Measurements from ENCODE around the gene KEAP1. TPM values are rescaled to one million over a fixed set of nuclear protein-coding genes. Genes with fewer than 3 reads are reported as not detected.
"Not testable (repeated sequence)": the region's sequence is repeated elsewhere in the genome, so short reads cannot be mapped to it uniquely, and the experiment has no call there.

The KEAP1 gene
- total RNA-seq, 6 experiments from 2014 or later: 58.9 to 77.1 (median 67.2) TPM

- no peaks in the 10 kb centered on the region for H3K4me1 Mint-ChIP-seq (ENCODE audit: low read depth)
- H3K36me3 Mint-ChIP-seq (ENCODE audit: low read depth): peaks cover under 1% of the 10 kb centered on the region; the same call in 1 of the 2 replicates
- H3K9me3 Mint-ChIP-seq: no peaks in the 10 kb centered on the region
- peak; percentile 43 for DNase-seq
- H3K27ac Mint-ChIP-seq: no peak overlapping the region
- H3K4me3 Mint-ChIP-seq: no peak overlapping the region
- no peaks in the 10 kb centered on the region; the same call in 1 of the 2 replicates for H3K27me3 Mint-ChIP-seq (ENCODE audit: insufficient read depth)
- TF ChIP-seq CTCF (IDR thresholded peaks at IDR 0.05): peak; percentile 73
Measured at GRCh38 chr19:10471909-10472308, 31.2 kb downstream of the KEAP1 start.

DNA sequence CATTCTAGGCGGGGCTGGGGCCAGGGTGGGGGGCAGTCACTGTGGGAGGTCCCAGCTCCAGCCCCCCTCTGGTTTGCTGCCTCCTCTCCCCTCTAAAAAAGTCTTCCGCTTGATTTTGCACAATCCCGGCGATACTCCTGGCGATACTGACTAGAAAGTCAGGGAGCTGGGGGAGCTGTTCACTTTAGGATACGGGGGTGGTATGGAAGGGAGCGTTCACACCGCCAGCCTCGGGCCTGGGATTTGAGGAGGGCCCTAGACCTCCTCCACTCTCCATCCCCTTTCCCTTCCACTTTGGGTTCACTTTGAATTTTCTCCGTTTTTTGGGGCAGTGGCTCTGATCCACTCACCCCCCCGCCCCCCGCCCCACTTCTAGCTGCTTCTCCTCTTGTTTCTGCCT lies 35.0 kb downstream of the KEAP1 start:
- Mint-ChIP-seq H3K9me3 (no peaks in the 10 kb centered on the region), H3K4me1 (ENCODE audit: low read depth) (no peaks in the 10 kb centered on the region), H3K36me3 (ENCODE audit: low read depth) (peaks cover 4% of the 10 kb centered on the region; the same call in 1 of the 2 replicates), H3K4me3 (no peak overlapping the region), H3K27me3 (ENCODE audit: insufficient read depth) (no peaks in the 10 kb centered on the region; the same call in 1 of the 2 replicates), H3K27ac (no peak overlapping the region)
- TF ChIP-seq CTCF (IDR thresholded peaks at IDR 0.05): no peak
- DNase-seq: no peak

- no peak for DNase-seq
- Mint-ChIP-seq H3K27me3 (ENCODE audit: insufficient read depth) (no peaks in the 10 kb centered on the region; the same call in 1 of the 2 replicates), H3K27ac (no peak overlapping the region), H3K4me1 (ENCODE audit: low read depth) (no peaks in the 10 kb centered on the region), H3K9me3 (no peaks in the 10 kb centered on the region), H3K36me3 (ENCODE audit: low read depth) (peaks cover 4% of the 10 kb centered on the region; the same call in 1 of the 2 replicates), H3K4me3 (no peak overlapping the region)
- TF ChIP-seq CTCF (IDR thresholded peaks at IDR 0.05): no peak
Measured at GRCh38 chr19:10467104-10467706, 36.0 kb downstream of the KEAP1 start.

DNA sequence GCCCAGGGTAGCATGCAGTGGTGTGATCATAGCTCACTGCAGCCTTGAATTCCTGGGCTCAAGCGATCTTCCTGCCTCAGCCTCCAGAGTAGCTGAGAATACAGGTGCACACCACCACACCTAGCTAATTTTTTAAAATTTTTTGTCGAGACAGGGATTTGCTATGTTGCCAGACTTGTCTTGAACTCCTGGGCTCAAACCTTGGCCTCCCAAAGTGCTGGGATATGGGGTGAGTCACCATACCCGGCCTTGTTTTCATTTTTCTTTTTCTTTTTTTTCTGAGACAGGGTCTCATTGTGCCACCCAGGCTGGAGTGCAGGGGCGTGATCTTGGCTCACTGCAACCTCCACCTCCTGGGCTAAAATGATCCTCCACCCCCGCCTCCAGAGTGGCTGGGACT lies 38.7 kb downstream of the KEAP1 start:
- no peak for DNase-seq
- peaks cover 4% of the 10 kb centered on the region; the same call in 1 of the 2 replicates for H3K36me3 Mint-ChIP-seq (ENCODE audit: low read depth)
- H3K4me1 Mint-ChIP-seq (ENCODE audit: low read depth): no peaks in the 10 kb centered on the region
- H3K27me3 Mint-ChIP-seq (ENCODE audit: insufficient read depth): no peaks in the 10 kb centered on the region; the same call in 1 of the 2 replicates
- TF ChIP-seq CTCF (IDR thresholded peaks at IDR 0.05): no peak
- H3K9me3 Mint-ChIP-seq: no peaks in the 10 kb centered on the region
- no peak overlapping the region for H3K4me3 Mint-ChIP-seq
- H3K27ac Mint-ChIP-seq: no peak overlapping the region

DNA sequence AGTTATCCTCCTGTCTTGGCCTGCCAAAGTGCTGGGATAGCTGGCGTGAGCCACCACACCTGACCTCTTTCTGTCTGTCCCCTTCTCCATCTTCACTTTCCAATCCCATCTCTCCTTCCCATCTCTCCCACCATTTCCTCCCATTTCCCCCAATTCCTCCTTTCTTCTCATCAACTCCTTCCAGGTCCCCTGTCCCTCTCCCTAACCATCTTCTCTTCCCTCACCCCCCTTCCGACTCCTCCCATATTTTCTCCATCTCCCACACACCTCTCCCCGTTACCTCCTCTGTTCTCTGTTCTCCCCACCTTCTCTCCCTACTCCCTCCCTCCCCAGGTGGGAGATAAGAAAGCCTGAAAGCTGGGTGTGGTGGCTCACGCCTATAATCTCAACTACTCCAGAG lies 40.6 kb downstream of the KEAP1 start:
- no peak for TF ChIP-seq CTCF (IDR thresholded peaks at IDR 0.05)
- no peak overlapping the region for H3K27ac Mint-ChIP-seq
- DNase-seq: no peak
- no peaks in the 10 kb centered on the region for H3K4me1 Mint-ChIP-seq (ENCODE audit: low read depth)
- no peaks in the 10 kb centered on the region for H3K9me3 Mint-ChIP-seq
- H3K36me3 Mint-ChIP-seq (ENCODE audit: low read depth): peaks cover 4% of the 10 kb centered on the region; the same call in 1 of the 2 replicates
- no peaks in the 10 kb centered on the region; the same call in 1 of the 2 replicates for H3K27me3 Mint-ChIP-seq (ENCODE audit: insufficient read depth)
- no peak overlapping the region for H3K4me3 Mint-ChIP-seq

GRCh38 chr19:10462042-10462441 lies 41.1 kb downstream of the KEAP1 start:
- H3K27ac Mint-ChIP-seq; H3K4me1 Mint-ChIP-seq (ENCODE audit: low read depth); H3K36me3 Mint-ChIP-seq (ENCODE audit: low read depth); H3K4me3 Mint-ChIP-seq; H3K9me3 Mint-ChIP-seq; DNase-seq; H3K27me3 Mint-ChIP-seq (ENCODE audit: insufficient read depth): not testable (repeated sequence)
